Activated CD4-positive, CD25-positive, alpha-beta regulatory T cell treated with anti-CD3 and anti-CD28 coated beads, Interleukin-2, amount 50 U/mL, for 72 hours (primary cell): ENCODE results near the gene SLC8A3.

Experiments
- DNase-seq: peaks from one replicate; pipeline ENCODE4 v3.0.0; 2021

Gene SLC8A3

DNA sequence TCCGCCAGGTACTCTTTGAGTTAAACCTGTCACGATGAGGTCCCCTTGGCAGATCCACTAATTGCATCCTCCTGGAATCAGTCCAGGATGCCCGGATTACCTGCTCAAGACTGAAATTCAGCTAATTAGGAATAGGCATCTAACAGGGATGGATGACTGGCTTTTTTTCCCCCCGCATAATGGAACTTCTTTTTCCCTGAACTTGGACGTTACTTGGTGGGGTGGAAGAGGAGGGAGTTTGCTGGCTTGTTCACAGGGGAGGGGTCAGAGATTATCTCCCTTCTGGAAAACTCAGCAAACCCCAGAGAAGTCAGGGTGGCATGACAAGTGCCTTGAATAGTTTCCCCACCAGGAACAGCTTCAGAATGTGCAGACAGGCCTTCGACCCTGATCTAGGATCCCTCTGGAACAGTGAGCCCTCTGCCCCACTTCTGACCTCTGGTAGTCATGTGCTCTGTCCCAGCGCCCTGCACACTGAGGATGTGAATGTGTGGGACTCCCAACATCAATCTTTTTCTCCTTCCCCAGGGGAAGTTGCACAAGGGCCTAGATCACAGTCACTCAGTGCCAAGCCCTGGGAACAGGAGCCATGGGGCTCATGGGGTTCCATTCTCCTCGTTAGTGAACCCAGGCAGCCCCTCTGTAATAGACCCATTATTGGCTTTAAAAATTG is 167.1 kb downstream of the SLC8A3 start:
- no peak for DNase-seq

- DNase-seq, result no peak
Measured at GRCh38 chr14:70020352-70021170, 168.2 kb downstream of the SLC8A3 start.

- DNase-seq, result no peak
Measured at GRCh38 chr14:70019695-70020094, 169.1 kb downstream of the SLC8A3 start.

GRCh38 chr14:70018713-70019211 is 170.0 kb downstream of the SLC8A3 start:
- no peak for DNase-seq

DNA sequence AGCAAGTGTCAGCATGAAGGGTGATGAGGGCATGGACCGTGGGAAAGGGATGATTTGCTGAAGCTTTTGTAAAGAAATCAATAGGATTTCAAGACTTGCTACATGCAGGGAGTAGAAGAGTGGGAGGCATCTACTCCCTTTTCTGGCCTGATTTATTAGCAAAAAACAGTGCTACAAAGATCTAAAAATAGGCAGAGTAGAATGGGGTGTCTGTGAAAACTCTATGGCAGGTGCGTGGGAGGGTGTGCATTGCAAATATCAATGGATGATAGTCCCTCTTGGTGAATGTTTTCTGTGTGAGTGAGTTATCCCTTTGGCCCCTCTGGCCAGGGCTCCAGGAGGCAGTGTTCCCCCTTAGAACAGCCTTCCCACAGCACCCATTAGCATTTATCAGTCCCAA is 170.5 kb downstream of the SLC8A3 start:
- DNase-seq, result no peak

DNA sequence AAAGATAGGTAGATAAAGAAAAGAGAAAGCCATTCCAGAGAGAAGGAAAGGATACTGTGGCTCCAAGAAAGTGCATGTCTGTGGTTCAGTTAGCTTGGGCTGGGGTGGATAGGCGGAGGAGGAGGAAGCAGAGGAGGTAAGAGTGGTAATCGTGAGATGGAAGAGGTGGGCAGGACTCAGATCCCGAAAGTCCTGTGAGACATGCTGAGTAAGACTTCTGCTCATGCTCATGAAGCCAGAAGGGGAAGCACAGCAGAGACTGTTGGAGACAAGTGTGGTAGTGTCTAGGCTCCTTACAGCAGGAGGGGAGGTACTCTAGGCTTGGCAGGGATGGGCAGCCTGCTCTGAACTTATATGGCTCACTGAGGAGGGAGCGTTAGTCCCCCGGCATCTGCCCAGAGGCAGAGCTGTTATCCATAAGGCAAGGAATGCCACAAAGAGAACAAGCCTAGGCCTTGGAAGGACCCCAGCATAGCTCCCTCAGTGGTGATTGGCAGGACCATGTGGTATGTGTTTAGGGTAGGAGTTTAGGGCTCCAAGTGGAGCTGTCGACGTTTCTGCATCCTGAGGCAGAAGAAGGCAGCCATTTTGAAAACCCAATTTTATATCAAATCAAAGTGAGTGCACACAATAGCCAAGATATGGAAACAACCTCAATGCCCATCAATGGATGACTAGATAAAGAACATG is 174.2 kb downstream of the SLC8A3 start:
- no peak for DNase-seq

DNA sequence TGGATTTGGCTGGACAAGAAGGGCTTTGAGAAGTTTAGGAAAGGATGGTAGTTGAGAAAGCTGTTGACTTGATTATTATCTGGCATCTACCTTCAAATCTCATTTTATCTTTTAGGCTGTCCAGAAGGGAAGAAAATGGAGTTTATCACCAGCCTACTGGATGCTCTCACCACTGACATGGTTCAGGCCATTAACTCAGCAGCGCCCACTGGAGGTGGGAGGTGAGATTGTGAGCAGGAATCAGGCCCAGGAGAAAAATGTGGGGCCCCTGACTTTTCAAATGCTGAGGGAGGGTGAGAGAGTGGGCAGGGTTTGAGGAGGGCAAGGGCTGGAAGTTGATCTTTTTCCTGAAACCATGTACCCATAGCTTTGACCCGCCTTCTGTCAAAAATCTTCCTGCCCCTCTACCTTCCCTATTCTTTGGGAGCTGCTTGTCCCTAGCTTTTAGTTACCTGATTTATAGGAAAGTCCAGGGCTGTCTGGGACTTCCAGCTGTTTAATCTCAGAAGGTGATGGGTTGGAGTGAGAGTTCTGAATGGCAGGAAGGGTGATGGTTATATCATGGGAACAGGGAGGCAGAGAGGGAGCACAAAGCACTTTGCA is 175.4 kb downstream of the SLC8A3 start:
- peak; percentile 42 for DNase-seq

DNA sequence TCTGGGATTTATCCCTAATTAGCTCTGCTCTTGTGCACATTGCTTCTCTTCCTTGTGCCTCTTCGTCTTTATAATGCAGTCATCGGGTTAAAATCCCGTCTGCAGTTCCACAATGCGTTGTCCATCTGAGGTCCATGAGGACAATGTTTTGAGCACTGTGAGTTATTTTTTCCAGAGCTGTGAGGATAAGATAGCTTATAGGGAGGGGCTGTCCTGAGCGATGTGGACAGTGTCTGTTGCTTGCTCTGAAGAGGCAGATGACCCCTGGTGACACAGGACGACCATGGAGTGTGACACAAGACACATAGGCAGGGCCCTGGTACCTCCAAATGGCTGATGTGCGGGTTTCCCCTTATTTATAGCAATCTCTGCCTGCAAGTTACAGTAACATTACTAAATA is 177.0 kb downstream of the SLC8A3 start:
- no peak for DNase-seq

DNA sequence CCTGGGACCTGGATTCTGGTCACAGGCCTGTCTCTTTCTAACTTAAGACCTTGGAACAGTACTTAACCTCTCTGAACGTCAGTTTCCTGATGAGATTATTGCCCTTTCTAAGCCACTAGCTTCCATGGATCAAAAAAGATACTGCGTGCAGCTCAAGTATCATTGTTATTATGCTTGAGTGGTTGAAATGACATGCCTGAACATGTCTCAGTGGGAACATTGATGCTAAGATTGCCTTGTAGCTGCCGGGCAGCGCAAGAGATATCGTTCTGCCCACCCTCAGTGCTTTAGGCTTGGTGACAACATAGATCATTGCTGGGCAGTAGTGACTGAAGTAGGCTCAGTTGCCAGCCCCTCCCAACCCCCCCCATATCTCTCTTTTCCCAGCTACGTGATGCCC is 177.7 kb downstream of the SLC8A3 start:
- no peak for DNase-seq

- DNase-seq, result no peak
Measured at GRCh38 chr14:70009961-70010360, 178.8 kb downstream of the SLC8A3 start.

DNA sequence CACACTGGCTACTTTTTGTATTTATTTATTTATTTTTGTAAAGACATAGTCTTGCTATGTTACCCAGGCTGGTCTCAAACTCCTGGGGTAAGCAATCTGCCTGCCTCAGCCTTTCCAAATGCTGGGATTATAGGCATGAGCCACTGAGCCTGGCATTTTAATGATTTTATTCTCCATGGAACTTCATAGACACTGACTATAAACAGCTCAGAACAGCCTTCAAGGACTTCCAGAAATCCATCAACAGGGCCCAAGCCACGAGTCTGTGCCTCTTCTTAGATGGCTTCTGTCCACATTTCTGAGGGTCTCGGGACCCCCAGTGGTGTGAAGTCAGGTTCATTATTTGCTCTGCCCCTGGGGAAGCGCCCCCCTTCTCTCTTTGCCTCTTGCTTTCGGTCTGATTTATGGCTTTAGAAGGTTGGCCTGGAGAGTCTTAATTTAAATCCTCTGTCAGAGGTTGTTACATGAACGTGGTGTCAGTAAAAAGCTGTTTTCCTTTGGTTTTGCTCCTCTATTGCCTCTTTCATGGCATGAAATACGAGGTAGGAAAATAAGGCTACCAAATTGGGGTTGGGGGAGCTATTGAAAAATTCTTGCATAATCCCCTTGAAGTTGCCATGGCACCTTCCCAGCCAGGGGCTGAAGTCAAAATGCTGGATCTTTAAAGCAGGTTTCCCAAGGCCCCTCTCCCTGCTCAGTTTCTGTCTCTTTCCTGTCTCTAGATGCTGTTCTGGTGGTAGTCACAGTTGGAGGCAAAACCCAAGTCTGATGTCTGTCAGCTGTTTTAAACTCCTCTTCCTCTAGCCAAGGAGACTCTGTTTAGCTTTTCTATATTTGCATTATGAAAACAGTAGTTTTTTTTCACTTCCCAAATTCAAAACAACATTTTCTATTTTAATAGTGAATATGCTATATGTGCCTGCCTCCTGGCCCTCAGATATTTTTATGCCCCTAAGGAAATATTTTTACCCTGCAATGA is 180.2 kb downstream of the SLC8A3 start:
- DNase-seq, result no peak

DNA sequence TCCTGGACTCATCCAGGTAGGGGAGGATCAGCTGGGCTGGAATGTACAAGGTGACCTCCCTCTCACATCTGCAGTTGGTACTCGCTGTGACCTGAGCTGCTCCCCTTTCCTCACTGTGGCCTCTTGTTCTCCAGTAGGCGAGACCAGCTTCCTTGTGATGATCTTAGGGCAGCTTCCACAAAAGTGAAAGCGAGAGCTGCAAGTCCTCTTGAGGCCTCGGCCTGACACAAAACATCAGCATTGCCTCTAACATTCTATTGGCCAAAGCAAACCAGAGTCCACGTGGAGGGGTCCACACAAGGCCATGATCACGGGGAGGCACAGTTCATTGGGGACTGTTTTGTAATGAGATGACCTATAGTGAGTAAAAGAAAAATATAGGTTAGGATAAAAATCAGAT is 182.1 kb downstream of the SLC8A3 start:
- no peak for DNase-seq

DNA sequence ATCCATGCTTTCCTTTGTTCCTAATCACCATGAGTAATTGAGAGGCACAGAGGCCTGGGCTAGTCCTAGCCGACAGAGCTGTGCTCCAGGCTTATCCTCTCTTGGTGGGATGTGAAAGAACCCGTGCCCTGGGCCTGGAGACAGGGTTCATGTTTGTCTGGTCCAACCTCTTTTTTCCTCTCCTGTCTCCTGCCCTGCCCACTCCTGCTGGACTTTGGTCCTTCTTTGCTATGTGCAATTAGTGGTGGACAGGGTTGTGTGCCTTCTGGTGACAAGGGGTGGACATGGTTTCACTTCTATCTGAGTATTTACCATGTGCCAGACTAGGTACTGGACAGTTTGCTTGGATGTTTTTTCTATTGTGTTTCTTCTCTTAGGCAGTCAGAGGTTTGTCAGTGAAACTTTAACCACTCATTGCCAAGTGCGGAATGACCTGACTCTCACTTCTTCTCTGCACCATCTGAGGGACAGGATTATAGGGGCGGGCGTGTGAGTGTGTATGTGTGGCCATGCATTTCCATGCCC is 183.4 kb downstream of the SLC8A3 start:
- no peak for DNase-seq

- no peak for DNase-seq
Measured at GRCh38 chr14:70004791-70005190, 184.0 kb downstream of the SLC8A3 start.

GRCh38 chr14:70002589-70003346 is 186.0 kb downstream of the SLC8A3 start:
- no peak for DNase-seq

- DNase-seq, result no peak
Measured at GRCh38 chr14:70000601-70001000, 188.2 kb downstream of the SLC8A3 start.

DNA sequence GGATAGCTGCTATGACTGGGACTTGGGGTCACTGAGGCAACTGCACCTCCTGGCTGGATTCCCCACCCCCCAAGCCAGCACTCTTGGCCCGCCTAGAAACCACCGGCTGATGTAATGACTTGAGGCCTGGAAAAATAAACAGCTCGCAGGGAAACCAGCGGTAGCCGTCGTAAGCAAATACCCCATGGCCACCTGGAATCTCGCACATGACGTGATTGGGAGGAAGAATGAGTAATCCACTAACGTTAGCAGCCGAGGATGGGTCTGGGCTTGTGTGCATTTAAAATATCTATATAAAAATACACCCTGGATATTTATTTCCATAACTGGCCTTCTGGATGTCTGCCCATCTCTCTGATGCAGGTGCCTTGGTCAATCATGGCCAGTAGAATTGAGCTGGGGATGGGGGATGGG is 189.5 kb downstream of the SLC8A3 start:
- DNase-seq, result no peak

DNA sequence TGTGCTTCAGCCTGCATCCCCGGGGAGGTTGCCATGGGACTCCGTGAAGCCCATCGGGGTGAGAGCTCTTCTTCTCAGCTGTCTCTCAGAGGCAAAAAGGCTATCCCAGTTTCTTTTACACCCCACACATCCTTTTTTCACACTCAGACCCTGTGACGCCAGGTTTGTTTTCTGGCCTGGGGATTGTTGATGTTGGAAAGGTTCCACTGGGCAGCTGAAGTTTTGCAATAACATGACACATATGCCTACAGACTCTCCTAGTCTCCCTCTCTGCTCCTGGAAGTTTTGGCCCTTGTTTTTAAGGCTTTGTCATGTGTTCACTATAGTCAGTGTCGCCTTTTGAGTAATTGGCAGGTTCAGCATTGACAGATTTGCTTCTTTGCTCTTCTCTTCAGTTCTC is 190.9 kb downstream of the SLC8A3 start:
- no peak for DNase-seq

GRCh38 chr14:69996216-69996615 is 192.5 kb downstream of the SLC8A3 start:
- no peak for DNase-seq
